Ascending aorta (tissue), 2 donors: ENCODE measurements around the gene NUPR1. TPM values are rescaled to one million over a fixed set of nuclear protein-coding genes. Genes with fewer than 3 reads are reported as not detected.
"Not testable (repeated sequence)": the region's sequence is repeated elsewhere in the genome, so short reads cannot be mapped to it uniquely, and the experiment has no call there.

Experiments
- DNase-seq, 2 donors: peaks; one replicate each; pipeline ENCODE4 v3.0.0-alpha.2; 2019; ENCODE audit warnings: low spot score in 2 of 2
- H3K27ac ChIP-seq, 2 donors: fragments of 200-600 bp; sonication (generic); one replicate each; pipeline ENCODE4 v1.5.1; 2016 to 2017; ENCODE audit warnings: mild to moderate bottlenecking in 1 of 2
- H3K27me3 ChIP-seq: fragments of 200-600 bp; sonication (generic); one replicate; pipeline ENCODE4 v1.5.1; 2017
- H3K36me3 ChIP-seq, 2 donors: fragments of 200-600 bp; sonication (generic); one replicate each; pipeline ENCODE4 v1.5.1; 2016
- H3K4me1 ChIP-seq, 2 donors: fragments of 200-600 bp; sonication (generic); one replicate each; pipeline ENCODE4 v1.5.1; 2016 to 2017; ENCODE audit warnings: mild to moderate bottlenecking in 1 of 2
- H3K4me3 ChIP-seq, 2 donors: fragments of 200-600 bp; sonication (generic); one replicate each; pipeline ENCODE4 v1.5.1; 2016 to 2017; ENCODE audit warnings: mild to moderate bottlenecking in 1 of 2
- H3K9me3 ChIP-seq, 2 donors: fragments of 200-600 bp; sonication (generic); one replicate each; pipeline ENCODE4 v1.5.1; 2016
- intact Hi-C: fragments of 100-400 bp; cut with DNase I; formaldehyde crosslinking; loops from one replicate; pipeline ENCODE4 v1.15.1; 2023
- total RNA-seq: library from RNA; depleted of rRNA; stranded (reverse); fragments of >200 nt; gene quantifications from one replicate; pipeline ENCODE4 v1.1.0, GENCODE V29; 2016
- TF ChIP-seq, protein P1 (sequence below), 3 experiments: fragments of 200-600 bp in 2 of 3; fragments of 450-650 bp in 1 of 3; sonication (generic) in 2 of 3; IDR thresholded peaks; one replicate each; pipeline ENCODE4 v1.5.1; 2016 to 2019; ENCODE audit warnings: antibody characterized with exemption in 3 of 3, mild to moderate bottlenecking in 1 of 3, moderate library complexity in 1 of 3

Gene NUPR1
- total RNA-seq, 1 donor from 2014 or later: 290 TPM

GRCh38 chr16:28504707-28505404 lies 33.9 kb downstream of the NUPR1 start:
- Histone ChIP-seq H3K27ac (no peak overlapping the region), H3K27me3 (no peaks in the 10 kb centered on the region), H3K36me3 (no peaks in the 10 kb centered on the region), H3K4me3 (no peak overlapping the region), H3K9me3 (no peaks in the 10 kb centered on the region), H3K4me1 (no peaks in the 10 kb centered on the region)
- TF ChIP-seq, protein P1, sequence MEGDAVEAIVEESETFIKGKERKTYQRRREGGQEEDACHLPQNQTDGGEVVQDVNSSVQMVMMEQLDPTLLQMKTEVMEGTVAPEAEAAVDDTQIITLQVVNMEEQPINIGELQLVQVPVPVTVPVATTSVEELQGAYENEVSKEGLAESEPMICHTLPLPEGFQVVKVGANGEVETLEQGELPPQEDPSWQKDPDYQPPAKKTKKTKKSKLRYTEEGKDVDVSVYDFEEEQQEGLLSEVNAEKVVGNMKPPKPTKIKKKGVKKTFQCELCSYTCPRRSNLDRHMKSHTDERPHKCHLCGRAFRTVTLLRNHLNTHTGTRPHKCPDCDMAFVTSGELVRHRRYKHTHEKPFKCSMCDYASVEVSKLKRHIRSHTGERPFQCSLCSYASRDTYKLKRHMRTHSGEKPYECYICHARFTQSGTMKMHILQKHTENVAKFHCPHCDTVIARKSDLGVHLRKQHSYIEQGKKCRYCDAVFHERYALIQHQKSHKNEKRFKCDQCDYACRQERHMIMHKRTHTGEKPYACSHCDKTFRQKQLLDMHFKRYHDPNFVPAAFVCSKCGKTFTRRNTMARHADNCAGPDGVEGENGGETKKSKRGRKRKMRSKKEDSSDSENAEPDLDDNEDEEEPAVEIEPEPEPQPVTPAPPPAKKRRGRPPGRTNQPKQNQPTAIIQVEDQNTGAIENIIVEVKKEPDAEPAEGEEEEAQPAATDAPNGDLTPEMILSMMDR (IDR thresholded peaks at IDR 0.05): no peak
- DNase-seq: no peak
- intact Hi-C loops: no loop called here

GRCh38 chr16:28503470-28504259 lies 35.1 kb downstream of the NUPR1 start:
- no peak overlapping the region for H3K4me3 ChIP-seq
- TF ChIP-seq, protein P1 (IDR thresholded peaks at IDR 0.05): no peak
- DNase-seq: no peak
- no peak overlapping the region for H3K27ac ChIP-seq
- no peaks in the 10 kb centered on the region for H3K4me1 ChIP-seq
- no peaks in the 10 kb centered on the region for H3K27me3 ChIP-seq
- intact Hi-C loops: no loop called here
- H3K36me3 ChIP-seq: no peaks in the 10 kb centered on the region
- H3K9me3 ChIP-seq: no peaks in the 10 kb centered on the region

GRCh38 chr16:28502290-28502689 lies 36.5 kb downstream of the NUPR1 start:
- DNase-seq: no peak
- TF ChIP-seq, protein P1 (IDR thresholded peaks at IDR 0.05): no peak
- intact Hi-C loops: no loop called here
- Histone ChIP-seq H3K27me3 (no peaks in the 10 kb centered on the region), H3K4me1 (no peaks in the 10 kb centered on the region), H3K36me3 (no peaks in the 10 kb centered on the region), H3K9me3 (no peaks in the 10 kb centered on the region), H3K27ac (no peak overlapping the region), H3K4me3 (no peak overlapping the region)

GRCh38 chr16:28501258-28502232 lies 37.2 kb downstream of the NUPR1 start:
- no peak for DNase-seq
- no peak overlapping the region for H3K27ac ChIP-seq
- TF ChIP-seq, protein P1 (IDR thresholded peaks at IDR 0.05): no peak
- no peak overlapping the region for H3K4me3 ChIP-seq
- no peaks in the 10 kb centered on the region for H3K36me3 ChIP-seq
- no peaks in the 10 kb centered on the region for H3K27me3 ChIP-seq
- H3K4me1 ChIP-seq: no peaks in the 10 kb centered on the region
- no peaks in the 10 kb centered on the region for H3K9me3 ChIP-seq
- intact Hi-C loops: no loop called here

DNA sequence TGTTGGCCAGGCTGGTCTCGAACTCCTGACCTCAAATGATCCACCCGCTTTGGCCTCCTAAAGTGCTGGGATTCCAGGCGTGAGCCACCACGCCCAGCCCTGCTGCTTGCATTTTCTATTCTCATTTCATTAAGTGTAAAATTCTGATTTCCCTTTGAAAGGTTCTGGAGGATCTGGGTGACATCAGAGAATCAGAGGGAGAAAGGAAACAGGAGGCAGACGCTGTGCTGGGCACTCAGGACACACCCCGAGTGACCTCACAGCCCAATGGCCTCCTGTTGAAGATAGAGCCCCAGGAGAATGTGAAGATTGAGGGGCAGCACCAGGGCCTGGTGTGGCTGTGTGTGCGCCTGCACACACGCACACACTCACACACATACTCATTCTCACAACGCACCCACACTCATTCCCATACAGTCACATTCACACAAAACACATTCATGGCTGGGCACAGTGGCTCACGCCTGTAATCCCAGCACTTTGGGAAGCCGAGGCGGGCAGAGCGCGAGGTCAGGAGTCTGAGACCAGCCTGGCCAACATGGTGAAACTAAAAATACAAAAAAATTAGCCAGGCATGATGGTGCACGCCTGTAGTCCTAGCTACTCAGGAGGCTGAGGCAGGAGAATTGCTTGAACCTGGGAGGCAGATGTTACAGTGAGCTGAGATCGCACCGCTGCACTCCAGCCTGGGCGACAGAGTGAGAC lies 38.1 kb downstream of the NUPR1 start:
- H3K9me3 ChIP-seq, intact Hi-C loops, H3K27ac ChIP-seq, H3K4me3 ChIP-seq, H3K27me3 ChIP-seq, H3K36me3 ChIP-seq, DNase-seq, H3K4me1 ChIP-seq: not testable (repeated sequence)
